22Rv1 (cell line): Measurements from ENCODE around the gene TRERF1.

Source experiments
- H3K27ac ChIP-seq: fragments of 450-650 bp; 2 replicates; pipeline ENCODE4 v1.5.1; 2017
- ZFX ChIP-seq: fragments of 450-650 bp; IDR thresholded peaks from 2 replicates; pipeline ENCODE4 v1.6.1; 2017; ENCODE audit warnings: antibody characterized with exemption, borderline replicate concordance
- TF ChIP-seq, protein P1 (sequence below): fragments of 450-650 bp; IDR thresholded peaks from 2 replicates; pipeline ENCODE4 v1.5.1; 2017; ENCODE audit warnings: mild to moderate bottlenecking

TRERF1 gene

DNA sequence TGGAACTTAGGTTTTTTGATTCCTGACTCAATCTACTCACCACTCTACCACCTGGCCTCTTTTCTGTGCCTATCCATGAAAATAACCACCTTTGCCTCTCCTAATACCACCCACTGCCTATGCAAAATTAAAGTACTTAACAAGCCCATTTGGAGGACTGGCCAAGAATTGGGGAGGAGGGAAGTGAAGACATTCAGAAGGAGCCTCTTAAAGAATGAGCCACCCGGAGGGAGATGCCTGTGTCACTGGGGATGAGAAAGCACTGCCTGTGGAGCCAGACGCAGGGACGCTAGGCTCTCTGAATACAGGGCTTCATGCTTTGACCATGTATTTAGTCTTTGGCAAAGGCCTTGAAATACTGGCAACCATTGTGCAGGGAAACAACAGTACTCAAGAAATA lies 194.1 kb downstream of the TRERF1 start:
- TF ChIP-seq, protein P1, sequence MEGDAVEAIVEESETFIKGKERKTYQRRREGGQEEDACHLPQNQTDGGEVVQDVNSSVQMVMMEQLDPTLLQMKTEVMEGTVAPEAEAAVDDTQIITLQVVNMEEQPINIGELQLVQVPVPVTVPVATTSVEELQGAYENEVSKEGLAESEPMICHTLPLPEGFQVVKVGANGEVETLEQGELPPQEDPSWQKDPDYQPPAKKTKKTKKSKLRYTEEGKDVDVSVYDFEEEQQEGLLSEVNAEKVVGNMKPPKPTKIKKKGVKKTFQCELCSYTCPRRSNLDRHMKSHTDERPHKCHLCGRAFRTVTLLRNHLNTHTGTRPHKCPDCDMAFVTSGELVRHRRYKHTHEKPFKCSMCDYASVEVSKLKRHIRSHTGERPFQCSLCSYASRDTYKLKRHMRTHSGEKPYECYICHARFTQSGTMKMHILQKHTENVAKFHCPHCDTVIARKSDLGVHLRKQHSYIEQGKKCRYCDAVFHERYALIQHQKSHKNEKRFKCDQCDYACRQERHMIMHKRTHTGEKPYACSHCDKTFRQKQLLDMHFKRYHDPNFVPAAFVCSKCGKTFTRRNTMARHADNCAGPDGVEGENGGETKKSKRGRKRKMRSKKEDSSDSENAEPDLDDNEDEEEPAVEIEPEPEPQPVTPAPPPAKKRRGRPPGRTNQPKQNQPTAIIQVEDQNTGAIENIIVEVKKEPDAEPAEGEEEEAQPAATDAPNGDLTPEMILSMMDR, result no peak
- no peak for TF ChIP-seq ZFX
- no peak overlapping the region for H3K27ac ChIP-seq

DNA sequence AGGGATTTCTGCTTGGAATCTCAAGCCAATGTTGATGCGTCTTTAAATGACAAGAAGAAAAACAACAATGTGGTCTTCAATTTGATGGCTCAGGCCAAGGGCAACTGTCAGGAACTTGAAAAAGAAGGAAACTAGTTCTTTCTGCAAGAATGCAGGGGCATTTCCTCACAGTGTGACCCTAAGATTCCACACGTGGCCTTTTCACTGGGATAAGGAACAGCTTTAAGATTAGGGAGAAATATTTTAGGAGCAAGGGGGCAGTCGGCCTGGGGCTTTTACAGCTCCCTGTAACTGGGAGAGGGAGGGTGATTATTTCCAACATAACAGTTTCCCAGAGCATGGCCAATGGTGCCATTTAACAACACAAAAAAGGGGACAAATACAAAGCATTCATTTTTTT lies 194.7 kb downstream of the TRERF1 start:
- no peak overlapping the region for H3K27ac ChIP-seq
- TF ChIP-seq ZFX, result no peak
- TF ChIP-seq, protein P1, result no peak

DNA sequence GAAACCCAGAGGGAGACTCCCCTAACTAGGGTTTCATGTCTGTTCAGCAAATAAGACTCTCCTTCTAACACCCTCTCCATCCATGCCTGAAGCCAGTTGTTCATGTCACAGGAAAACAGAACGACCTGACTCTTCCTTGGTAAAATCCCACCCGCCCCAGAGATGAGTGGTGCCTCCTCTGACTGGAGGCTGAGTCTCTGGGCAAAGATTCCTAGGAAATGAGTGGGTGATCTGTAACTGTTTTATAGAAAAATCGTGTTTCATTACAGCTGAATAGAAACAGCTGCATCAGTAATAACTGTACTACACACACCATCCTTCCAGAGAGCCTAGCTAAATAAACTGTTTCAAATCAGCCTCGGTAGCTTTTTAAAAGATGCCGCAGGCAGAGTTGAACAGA lies 196.7 kb downstream of the TRERF1 start:
- no peak for TF ChIP-seq ZFX
- TF ChIP-seq, protein P1, result no peak
- no peak overlapping the region for H3K27ac ChIP-seq

DNA sequence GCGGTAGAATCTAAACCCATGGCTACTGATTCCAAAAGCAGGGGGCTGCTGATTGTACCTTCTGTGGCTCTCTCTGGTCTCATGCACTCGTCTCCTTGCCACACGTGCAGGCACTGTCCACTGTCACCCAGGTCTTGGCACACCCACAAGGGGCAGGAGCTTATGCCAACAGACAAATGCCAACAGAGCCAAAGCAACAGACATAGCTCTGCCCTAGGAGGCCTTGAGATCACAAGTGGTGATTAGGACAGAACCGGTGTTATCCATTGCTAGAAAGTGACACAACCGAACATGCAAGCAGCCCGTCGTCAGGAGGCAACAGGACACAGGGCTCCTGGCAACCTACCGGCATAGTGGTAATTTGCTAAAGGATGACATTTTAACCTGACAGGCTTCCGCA lies 197.2 kb downstream of the TRERF1 start:
- TF ChIP-seq, protein P1, result no peak
- no peak for TF ChIP-seq ZFX
- no peak overlapping the region for H3K27ac ChIP-seq

DNA sequence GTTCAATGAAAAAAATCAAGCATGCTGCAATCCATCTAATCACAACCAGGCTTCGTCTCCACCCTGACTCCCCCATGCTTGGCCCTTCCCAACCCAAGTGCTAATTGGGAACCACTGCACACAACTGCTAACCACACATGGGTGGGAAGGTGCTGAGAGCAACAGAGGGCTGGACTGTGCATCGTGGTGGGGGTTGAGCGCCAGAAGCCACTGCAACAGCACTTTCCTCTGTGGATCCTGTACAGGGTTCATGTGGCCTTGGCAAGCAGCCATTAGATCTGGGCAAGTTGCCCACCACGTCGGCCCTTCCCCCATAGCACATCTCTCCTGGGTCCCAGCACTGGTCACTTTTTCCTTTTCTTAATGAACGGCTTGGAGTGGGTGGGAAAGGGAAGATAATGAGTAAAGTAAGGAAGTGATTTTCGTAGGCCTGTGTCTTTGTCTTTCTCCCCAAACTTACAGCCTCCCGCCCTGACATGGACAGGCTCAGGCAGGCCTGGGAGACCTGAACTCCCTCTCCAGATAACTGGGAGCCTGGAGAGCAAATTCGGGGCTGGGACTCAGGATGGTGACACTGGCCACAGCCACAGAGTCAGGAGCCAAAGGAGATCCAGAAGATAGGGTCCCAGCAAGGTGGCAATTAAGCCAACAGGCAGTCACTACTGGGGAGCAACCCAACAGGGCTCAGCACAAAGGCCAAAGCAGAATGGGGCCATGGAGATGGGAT lies 199.7 kb downstream of the TRERF1 start:
- H3K27ac ChIP-seq, result no peak overlapping the region
- no peak for TF ChIP-seq ZFX
- TF ChIP-seq, protein P1, result no peak

DNA sequence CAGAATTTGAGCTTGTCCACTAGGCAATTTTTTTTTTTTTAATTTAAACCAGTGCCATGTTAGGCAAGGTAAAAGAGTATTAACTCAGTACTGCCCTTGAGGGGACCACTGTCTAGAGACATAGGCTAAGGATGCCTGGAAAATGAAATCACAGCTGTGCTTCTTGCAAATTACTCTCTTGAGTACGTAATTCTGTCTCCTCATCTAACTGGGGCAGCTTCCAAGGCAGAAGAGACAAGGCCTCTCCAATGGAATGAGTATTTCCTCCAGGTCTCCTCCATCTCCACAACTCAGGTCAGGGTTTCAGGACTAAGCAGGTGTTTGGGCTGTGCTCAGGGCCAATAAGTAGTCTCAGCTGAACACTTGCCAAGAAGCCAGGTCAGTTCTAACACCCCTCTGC lies 200.2 kb downstream of the TRERF1 start:
- no peak overlapping the region for H3K27ac ChIP-seq
- no peak for TF ChIP-seq ZFX
- TF ChIP-seq, protein P1, result no peak

DNA sequence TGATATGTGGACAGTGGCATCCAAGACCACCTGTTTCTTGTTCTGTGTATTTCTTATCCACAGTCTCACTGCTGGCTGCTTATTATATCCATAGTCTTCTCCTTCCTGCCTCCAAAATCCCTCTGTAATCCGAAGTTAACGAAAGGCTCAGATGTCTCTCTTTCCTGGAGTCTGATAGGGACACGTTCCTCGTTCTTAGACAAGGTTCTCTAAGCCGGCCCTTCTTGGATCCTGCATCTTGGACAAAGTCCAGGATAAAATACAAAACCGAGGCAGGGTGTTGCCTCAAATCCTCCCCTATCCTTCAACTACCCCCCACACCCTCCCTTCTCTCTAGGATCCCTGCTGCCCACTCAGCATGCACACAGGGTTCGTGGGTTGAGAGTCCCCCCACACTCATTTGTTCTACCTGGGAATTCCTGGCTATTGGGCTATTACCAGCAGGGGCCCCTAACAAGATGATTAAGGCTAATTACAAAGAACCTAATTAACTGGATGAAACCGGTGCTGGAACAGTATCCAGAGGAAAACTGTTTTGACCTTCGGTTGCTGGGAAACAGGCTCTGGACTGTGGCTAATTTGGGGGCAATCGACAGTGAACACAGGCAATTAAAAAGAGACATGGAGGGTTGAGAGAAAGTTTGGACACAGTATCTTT lies 201.3 kb downstream of the TRERF1 start:
- TF ChIP-seq ZFX, result no peak
- TF ChIP-seq, protein P1, result no peak
- no peak overlapping the region for H3K27ac ChIP-seq
